HG03342 (cell line): ENCODE data around the gene SFTPD.

ENCODE experiments used
- ATAC-seq: cut with Tn5 transposase; IDR thresholded peaks from one replicate; pipeline ENCODE4 v1.9.1; 2021; ENCODE audit warnings: mild to moderate bottlenecking, moderate library complexity; ENCODE audit not compliant: unreplicated experiment

The SFTPD gene

GRCh38 chr10:79946271-79947082 is 2.4 kb downstream of the SFTPD start:
- no peak for ATAC-seq

DNA sequence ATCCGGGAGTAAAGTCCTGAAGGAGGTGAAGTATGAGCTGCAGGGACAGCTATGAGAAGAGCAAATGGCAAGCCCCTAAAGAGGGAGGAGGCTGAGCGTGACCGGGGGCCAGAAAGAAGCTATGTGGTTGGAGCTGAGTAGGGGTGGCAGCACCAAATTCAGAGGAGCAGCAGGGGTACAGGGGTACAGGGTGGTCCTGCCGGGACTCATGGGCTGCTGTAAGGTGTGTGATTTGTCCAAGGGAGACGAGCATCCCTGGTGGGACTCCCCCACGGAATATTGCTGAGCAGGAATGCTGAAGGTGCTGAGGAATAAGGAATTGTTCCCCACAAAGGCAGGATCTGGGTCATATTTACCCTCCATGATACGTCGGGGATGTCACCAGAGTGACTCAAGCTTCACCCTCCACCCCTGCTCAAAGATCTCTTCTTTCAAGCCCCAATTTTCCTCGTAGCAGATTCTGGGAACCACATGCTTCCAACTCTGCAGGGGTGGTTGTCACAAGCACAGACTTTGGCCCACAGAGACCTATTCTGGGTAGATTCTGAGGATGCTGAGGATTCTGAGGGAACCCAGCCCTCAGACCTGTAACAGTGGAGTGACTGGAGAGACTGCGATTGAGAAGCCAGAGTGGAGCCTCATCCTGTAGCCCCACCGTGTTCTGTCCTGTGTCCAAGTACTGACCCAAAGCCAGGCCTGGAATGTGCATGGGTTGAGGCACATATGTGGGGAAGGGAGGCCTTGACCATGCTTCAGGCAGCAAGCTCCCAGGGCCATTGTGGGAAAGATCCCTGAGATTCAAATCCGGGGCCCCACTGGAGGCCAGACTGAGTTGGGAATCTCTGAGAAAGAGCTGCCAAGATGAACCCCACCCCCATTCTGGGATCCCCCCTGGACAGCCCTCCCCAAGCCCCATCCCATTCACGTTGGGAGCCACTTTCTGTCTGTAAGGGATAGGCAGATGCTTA is 4.2 kb downstream of the SFTPD start:
- no peak for ATAC-seq

DNA sequence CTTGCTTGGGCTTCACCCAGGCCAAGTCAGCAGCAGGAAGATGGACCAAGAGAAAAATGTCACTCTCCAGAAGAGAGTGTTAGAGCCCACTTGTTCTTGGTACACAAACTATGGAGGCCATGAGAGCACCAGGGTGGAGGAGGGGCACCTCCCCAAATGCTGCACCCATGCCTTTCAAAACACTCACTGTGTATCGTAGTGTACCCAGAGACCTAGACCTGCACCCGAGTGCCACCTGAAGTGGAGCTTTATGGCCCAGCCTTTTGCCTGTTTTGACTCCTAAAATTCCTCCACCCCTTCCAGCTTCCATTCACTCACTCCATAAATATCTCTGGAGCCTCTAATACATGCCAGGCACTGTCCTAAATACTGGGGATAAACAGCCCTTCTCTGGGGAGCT is 5.0 kb downstream of the SFTPD start:
- no peak for ATAC-seq

DNA sequence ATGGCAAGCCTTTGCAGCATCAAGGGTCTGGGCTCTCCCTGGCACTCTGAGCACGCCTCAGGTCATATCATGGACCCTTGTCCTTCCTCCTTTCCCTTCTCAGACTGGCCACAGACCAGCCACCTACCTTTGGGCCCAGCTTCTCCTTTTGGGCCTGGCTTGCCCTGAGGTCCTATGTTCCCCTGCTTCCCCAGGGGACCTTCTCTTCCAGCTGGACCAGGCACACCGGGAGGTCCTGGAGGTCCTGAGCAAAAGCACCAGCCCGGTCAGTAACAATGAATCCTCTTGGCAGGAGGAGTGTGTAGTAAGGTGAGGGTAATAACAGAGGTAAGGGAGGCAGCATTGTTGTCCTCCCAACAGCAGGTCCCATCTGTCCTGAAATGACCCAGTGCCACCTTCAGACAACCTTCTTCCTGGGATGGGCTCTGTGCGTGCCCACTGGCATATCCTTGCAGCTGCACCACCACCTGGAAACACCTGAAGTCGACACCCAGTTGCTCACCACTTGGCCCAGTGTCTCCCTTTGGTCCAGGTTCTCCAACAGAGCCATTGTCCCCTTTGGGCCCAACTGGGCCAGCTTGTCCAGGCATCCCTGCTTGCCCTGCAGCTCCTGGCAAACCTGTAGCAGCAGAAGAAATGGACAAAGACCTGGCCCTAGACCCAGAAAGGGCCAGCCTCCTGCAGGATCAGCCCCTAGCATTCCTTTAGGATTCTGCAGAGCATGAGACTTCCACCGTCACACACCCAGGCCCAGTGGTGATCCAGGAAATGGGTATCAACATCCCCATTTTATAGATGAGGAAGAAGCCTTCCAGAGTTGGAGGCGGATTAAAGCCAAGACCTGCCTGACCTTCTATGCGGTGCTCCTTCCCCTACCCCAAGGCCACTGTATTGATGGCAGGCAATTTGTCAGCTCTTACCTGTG is 6.4 kb downstream of the SFTPD start:
- no peak for ATAC-seq

DNA sequence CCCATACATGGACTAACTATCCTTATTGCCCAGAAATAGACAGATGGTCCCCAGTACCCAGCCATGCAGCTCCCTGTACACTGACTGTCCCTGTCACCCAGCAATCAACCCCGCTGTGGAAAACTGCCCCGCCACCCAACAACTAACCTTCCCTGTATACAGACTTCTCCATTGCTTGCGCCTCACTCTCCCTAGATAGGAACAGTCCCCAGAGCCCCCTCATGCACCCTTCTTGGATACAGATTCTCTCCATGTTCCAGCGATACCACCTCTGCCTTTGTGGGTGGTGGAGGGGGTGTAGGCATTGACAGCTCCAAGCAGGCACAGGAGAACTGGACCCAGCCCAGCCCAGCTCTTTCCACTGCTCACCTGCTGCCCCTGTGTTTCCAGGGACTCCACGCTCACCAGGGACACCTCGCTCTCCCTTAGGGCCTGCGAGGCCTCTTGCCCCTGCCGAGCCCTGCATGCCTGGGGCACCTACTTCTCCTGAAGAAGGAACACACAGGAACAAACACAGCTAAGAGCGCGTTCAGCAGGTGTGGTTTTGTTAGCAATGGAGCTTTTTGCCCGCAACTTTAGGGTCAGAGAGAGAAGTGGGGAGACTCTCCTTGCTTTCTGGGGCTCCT is 7.2 kb downstream of the SFTPD start:
- no peak for ATAC-seq

DNA sequence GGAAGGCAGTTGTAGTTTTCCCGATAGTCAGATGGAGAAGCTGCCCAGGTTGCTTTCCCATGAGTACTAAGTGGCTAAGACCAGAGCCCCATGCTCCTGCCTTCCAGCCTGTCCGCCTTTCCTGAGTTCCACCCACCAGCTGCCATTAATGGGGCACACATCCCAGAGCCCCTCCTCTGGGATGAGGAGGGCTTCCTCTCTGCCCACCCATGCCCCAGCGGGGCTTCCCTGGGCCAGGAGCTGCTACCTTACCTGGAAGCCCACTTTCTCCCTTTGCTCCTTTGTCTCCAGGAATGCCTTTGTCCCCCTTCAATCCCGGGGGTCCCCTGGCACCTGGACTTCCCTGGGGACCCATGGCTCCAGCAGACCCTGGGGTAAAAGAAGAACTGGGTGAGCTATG is 7.8 kb downstream of the SFTPD start:
- no peak for ATAC-seq

- no peak for ATAC-seq
Observed at GRCh38 chr10:79940431-79940830, 8.5 kb downstream of the SFTPD start.

GRCh38 chr10:79939969-79940368 is 8.9 kb downstream of the SFTPD start:
- no peak for ATAC-seq

DNA sequence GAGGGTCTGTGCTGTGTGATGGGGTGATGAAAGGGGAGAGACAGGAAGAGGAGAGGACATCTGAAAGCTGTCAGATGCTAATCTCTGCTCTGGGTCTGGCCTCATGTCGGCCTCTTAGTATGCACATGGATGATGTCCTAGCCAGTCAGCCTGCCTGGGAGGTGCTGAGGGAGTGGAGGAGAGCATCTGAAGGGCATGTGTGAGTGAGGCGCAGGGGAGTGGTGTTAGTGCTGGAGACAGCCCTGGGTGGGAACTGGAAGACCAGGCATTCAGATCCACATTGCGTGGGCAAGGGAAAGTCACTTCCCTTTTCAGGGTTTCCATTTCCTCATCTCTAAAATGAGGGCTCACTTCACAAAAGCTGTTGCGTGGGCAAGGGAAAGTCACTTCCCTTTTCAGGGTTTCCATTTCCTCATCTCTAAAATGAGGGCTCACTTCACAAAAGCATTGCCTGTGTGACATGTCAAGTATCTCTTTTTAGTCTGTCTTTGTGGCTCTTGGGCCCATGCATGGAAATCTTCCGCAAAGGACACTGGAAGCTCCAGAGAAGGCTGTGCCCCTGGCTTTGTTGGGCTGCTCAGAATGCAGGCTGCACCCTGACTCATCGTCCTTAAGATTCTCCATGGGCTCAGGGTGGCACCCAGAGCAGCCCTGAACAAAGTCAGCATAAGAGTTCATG is 10.0 kb downstream of the SFTPD start:
- peak; percentile 75 for ATAC-seq

- ATAC-seq: no peak
Observed at GRCh38 chr10:79937701-79938151, 11.2 kb downstream of the SFTPD start.

GRCh38 chr10:79936625-79937615 is 12.0 kb downstream of the SFTPD start:
- ATAC-seq: no peak

GRCh38 chr10:79933961-79934360 is 14.9 kb downstream of the SFTPD start:
- ATAC-seq: no peak

- ATAC-seq: no peak
Observed at GRCh38 chr10:79932841-79933379, 16.0 kb downstream of the SFTPD start.

DNA sequence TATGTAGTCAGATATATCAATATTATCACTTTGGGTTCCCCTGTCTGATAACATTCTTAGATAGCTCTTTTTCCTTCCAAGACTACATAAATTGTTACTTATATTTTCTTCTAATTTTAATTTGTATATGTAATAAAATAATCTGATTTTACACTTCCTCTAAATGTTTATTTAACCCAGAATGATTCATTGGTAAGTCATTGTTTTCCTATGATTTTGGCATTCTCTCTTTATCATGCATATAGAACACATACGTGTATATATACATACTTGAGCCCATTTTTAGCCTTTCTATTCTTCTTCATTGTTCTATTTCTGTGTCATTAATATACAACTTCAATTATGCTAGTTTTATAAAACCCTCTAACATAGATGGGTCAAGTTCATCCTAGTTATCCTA is 16.6 kb downstream of the SFTPD start:
- no peak for ATAC-seq

DNA sequence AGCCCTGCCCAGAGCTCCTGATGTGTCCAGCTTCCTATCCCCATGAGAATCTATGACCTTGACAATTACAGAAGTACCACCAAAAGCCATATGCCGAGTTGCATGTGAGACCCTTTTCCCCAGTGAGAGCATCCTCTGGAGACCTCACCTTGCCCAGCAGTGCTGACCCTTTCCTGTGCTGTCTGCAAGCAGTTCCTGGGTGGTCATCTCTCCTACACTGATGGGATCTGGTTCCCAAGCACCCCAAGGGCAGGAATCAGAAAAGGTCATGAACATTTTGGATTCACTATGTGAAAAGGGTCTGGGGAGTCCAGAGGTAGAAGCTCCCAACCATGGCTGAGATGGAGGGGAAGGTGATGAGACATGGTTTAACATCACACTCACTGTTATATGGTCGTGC is 18.2 kb downstream of the SFTPD start:
- ATAC-seq: no peak

- ATAC-seq: no peak
Observed at GRCh38 chr10:79930267-79930666, 18.6 kb downstream of the SFTPD start.

DNA sequence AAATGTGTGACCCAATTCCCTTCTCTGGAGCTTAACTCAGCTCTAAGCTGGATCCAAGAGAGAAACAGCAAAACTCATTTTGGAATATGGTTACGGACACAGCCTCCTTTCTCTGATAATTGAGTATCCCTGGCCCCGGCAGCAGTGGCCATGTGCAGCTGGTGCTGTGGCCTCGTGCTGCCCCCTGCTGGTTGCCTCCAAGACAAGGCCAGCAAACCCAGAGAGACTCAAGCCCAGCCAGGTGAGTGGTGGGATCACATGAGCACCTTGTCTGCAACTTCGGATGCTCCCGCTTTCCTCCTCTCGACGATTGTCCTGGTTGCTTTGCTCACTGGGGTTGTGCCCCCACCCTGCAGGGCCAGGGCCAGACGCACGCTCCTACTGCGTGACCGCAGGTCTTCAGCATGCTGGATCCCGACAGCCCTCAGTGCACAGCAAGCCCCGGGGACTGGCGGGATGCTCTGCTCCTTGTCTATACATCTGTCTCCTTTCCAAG is 19.4 kb downstream of the SFTPD start:
- ATAC-seq: peak; percentile 85

DNA sequence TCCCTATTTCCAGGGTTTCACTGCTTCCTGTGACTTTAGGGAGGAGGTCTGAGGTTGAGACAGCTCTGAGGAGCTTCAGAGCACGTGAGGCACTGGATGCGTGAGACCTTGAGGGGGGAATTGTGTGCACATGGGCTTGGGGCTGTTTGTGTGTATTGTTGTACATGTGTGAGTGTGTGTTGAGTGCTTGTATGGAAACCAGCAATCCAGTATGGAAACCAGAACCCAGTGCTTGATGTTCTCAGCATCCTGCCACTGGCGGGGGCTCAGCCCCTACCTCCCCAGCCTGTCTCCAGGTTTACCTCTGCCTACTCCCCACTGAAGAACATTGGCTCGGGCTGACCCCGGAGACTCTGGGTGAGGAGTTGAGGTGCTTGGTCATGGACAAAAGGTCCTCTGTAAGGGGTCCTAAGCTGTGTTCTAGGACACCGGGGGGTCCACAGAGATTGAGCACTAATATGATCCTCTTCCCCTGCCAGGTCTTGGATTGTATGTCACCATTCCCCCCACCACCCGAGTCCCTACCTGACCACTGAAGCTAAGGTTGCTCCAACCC is 20.8 kb downstream of the SFTPD start:
- ATAC-seq: no peak
